K562 (cell line): ENCODE data around the gene SOS1. TPM values are rescaled to one million over a fixed set of nuclear protein-coding genes. Genes with fewer than 3 reads are reported as not detected.
A peak's percentile ranks its signal among the peaks of the same experiment; 100 is the strongest.

Source experiments
- ASH1L ChIP-seq: fragments of 450-650 bp; IDR thresholded peaks from 2 replicates; pipeline ENCODE4 v1.6.1; 2018; ENCODE audit warnings: borderline replicate concordance, mild to moderate bottlenecking, low read depth; ENCODE audit not compliant: partially characterized antibody
- ATF2 ChIP-seq: sonication (generic); formaldehyde crosslinking; IDR thresholded peaks from 2 replicates; pipeline ENCODE4 v1.8.1; 2022; ENCODE audit warnings: missing genetic modification reagents
- CREBBP ChIP-seq: IDR thresholded peaks from one replicate; pipeline ENCODE4 v1.6.1; 2012; ENCODE audit warnings: low read depth, mild to moderate bottlenecking, control low read depth, inconsistent platforms, low read length
- CTCF ChIP-seq, 3 experiments: IDR thresholded peaks in 2 of 3; conservative IDR thresholded peaks in 1 of 3; 2 replicates each; pipeline ENCODE4 v1.5.1; 2011 to 2012; ENCODE audit warnings: low read length in 3 of 3, mild to moderate bottlenecking in 3 of 3, control low read depth in 2 of 3, improper control_type of control experiment in 1 of 3, inconsistent platforms in 1 of 3, low read depth in 1 of 3, mixed read lengths in 1 of 3, moderate library complexity in 1 of 3; ENCODE audit not compliant: insufficient read depth in 2 of 3
- EP300 ChIP-seq: IDR thresholded peaks from 2 replicates; pipeline ENCODE4 v1.6.1; 2012; ENCODE audit warnings: low read length, improper control_type of control experiment
- FUS ChIP-seq: fragments of 200-400 bp; formaldehyde crosslinking; optimal IDR thresholded peaks from 2 replicates; pipeline ENCODE3; 2017; ENCODE audit warnings: low read depth, low read length
- GABPA ChIP-seq: fragments of 200-800 bp; sonication (Bioruptor generic); conservative IDR thresholded peaks from 2 replicates; pipeline ENCODE4 v1.6.1; 2016; ENCODE audit warnings: low read depth, missing genetic modification characterization, missing compliant biosample characterization
- KLF16 ChIP-seq: IDR thresholded peaks from 2 replicates; pipeline ENCODE4 v1.6.1; 2016; ENCODE audit warnings: antibody characterized with exemption
- MEIS2 ChIP-seq: fragments of 450-650 bp; IDR thresholded peaks from 2 replicates; pipeline ENCODE4 v1.6.1; 2014; ENCODE audit warnings: mild to moderate bottlenecking; ENCODE audit not compliant: partially characterized antibody
- MTA2 ChIP-seq: fragments of 450-650 bp; IDR thresholded peaks from 2 replicates; pipeline ENCODE4 v1.6.1; 2016; ENCODE audit warnings: low read depth
- NFE2L1 ChIP-seq: fragments of 450-650 bp; IDR thresholded peaks from 2 replicates; pipeline ENCODE4 v1.6.1; 2016; ENCODE audit warnings: missing genetic modification characterization, low read depth, mild to moderate bottlenecking, missing compliant biosample characterization, moderate library complexity, borderline replicate concordance
- PHTF2 ChIP-seq: fragments of 250-450 bp; sonication (Bioruptor Pico); IDR thresholded peaks from 2 replicates; pipeline ENCODE4 v1.5.0; 2021; ENCODE audit warnings: mild to moderate bottlenecking
- PRPF4 ChIP-seq: fragments of 200-400 bp; formaldehyde crosslinking; IDR thresholded peaks from one replicate; pipeline ENCODE4 v1.6.1; 2017; ENCODE audit warnings: low read length, low read depth, mild to moderate bottlenecking; ENCODE audit not compliant: insufficient read depth, poor library complexity, severe bottlenecking
- RAD51 ChIP-seq: fragments of 450-650 bp; IDR thresholded peaks from 2 replicates; pipeline ENCODE4 v1.7.1; 2016; ENCODE audit warnings: low read depth, mild to moderate bottlenecking, borderline replicate concordance
- SIRT6 ChIP-seq: IDR thresholded peaks from one replicate; pipeline ENCODE4 v1.6.1; 2012; ENCODE audit warnings: low read depth, mild to moderate bottlenecking, control low read depth, inconsistent platforms, low read length, moderate library complexity
- SMAD4 ChIP-seq: fragments of 250-450 bp; sonication (Bioruptor Pico); conservative IDR thresholded peaks from 2 replicates; pipeline ENCODE4 v1.8.0; 2021; ENCODE audit warnings: inconsistent platforms, mild to moderate bottlenecking, moderate library complexity
- SMARCE1 ChIP-seq: fragments of 450-650 bp; IDR thresholded peaks from 2 replicates; pipeline ENCODE4 v1.7.1; 2016; ENCODE audit warnings: mild to moderate bottlenecking
- SP2 ChIP-seq: IDR thresholded peaks from 2 replicates; pipeline ENCODE4 v1.6.1; 2011; ENCODE audit warnings: mild to moderate bottlenecking, low read depth, low read length, moderate library complexity; ENCODE audit not compliant: poor library complexity, severe bottlenecking; ENCODE audit errors: extremely low read depth
- SRSF9 ChIP-seq: fragments of 200-400 bp; formaldehyde crosslinking; IDR thresholded peaks from 2 replicates; pipeline ENCODE4 v1.6.1; 2017; ENCODE audit warnings: low read depth, low read length, borderline replicate concordance
- TARDBP ChIP-seq: fragments of 450-650 bp; IDR thresholded peaks from 2 replicates; pipeline ENCODE4 v1.6.1; 2016
- YBX1 ChIP-seq: fragments of 450-650 bp; IDR thresholded peaks from 2 replicates; pipeline ENCODE4 v1.7.1; 2016; ENCODE audit warnings: mild to moderate bottlenecking
- ZBTB11 ChIP-seq, 3 experiments: fragments of 200-800 bp in 1 of 3; fragments of 250-450 bp in 1 of 3; fragments of 450-650 bp in 1 of 3; sonication (Bioruptor Pico) in 1 of 3; sonication (Bioruptor generic) in 1 of 3; formaldehyde crosslinking in 1 of 3; IDR thresholded peaks; 2 replicates each; pipeline versions ENCODE4 v1.6.1 to v1.8.0; 2016 to 2022; ENCODE audit warnings: mild to moderate bottlenecking in 2 of 3, missing genetic modification characterization in 2 of 3, missing compliant biosample characterization in 1 of 3, moderate library complexity in 1 of 3
- ZC3H4 ChIP-seq: sonication (generic); formaldehyde crosslinking; IDR thresholded peaks from 2 replicates; pipeline ENCODE4 v1.9.0; 2021; ENCODE audit warnings: missing genetic modification reagents, borderline replicate concordance
- ZNF3 ChIP-seq: fragments of 250-450 bp; sonication (Bioruptor Pico); IDR thresholded peaks from 2 replicates; pipeline ENCODE4 v1.5.0; 2021; ENCODE audit warnings: mild to moderate bottlenecking, moderate library complexity
- polyA plus RNA-seq, 8 experiments: library from polyadenylated mRNA; depleted of rRNA in 4 of 8; stranded (reverse) in 5 of 8; unstranded in 3 of 8; fragments of >200 nt; fragmentation: Nextera tagmentation in 2 of 8; fragmentation: Illumina TruSeq in 1 of 8; extraction: Ambion mirVana in 2 of 8; extraction: Trizol in 1 of 8; gene quantifications; 2 replicates each; pipeline versions ENCODE4 v1.2.1 to v1.2.3, GENCODE V29; 2011 to 2014; ENCODE audit warnings: inconsistent platforms in 1 of 8, missing spikeins in 1 of 8
- total RNA-seq, 7 experiments: library from RNA; depleted of rRNA in 6 of 7; stranded (reverse); fragments of >200 nt in 6 of 7; fragmentation: Illumina TruSeq in 2 of 7; extraction: Trizol in 2 of 7; gene quantifications; 2 replicates each; pipeline versions ENCODE4 v1.2.1 to v1.2.3, GENCODE V29; 2011 to 2021; ENCODE audit warnings: low replicate concordance in 1 of 7

Gene SOS1
- total and polyA plus RNA-seq, 9 of the 15 experiments (the other 6 are each of a cell fraction or from before 2014, with no cell fraction given), result 2.5 to 27.1 (median 16.3) TPM

- no peak for TF ChIP-seq ZNF3
- peak; percentile 43; the same call in 1 of the 2 replicates for TF ChIP-seq SMARCE1
- peak; percentile 4 for TF ChIP-seq MEIS2
- TF ChIP-seq EP300, result peak; percentile 21; the same call in 1 of the 2 replicates
- no peak for TF ChIP-seq CREBBP
- no peak for TF ChIP-seq TARDBP
- TF ChIP-seq SP2, result no peak
- no peak for TF ChIP-seq PHTF2 (CRISPR knock-in tag)
- no peak for TF ChIP-seq ZC3H4 (CRISPR knock-in tag)
- TF ChIP-seq ZBTB11 (CRISPR knock-in tag; IDR thresholded peaks at IDR 0.05), result no peak
- TF ChIP-seq NFE2L1 (tag), result no peak
- no peak for TF ChIP-seq YBX1
- no peak for TF ChIP-seq ATF2
- TF ChIP-seq RAD51, result no peak
- peak; percentile 76 for TF ChIP-seq SMAD4 (CRISPR knock-in tag)
- TF ChIP-seq MTA2, result peak; percentile 54; the same call in 1 of the 2 replicates
- no peak for TF ChIP-seq SIRT6
- TF ChIP-seq CTCF (IDR thresholded peaks at IDR 0.05 in 2 of 3, conservative IDR thresholded peaks at IDR 0.05 in 1 of 3; ENCODE audit: insufficient read depth in 2 of 3, low read depth in 1 of 3, low read length in 3 of 3), result peak in 1 of 3 experiments; percentile 11; a peak in 1 of 6 replicates
- no peak for TF ChIP-seq ASH1L
- no peak for TF ChIP-seq SRSF9
- TF ChIP-seq PRPF4, result no peak
- TF ChIP-seq KLF16, result peak; percentile 74
- no peak for TF ChIP-seq FUS
- TF ChIP-seq GABPA (tag), result no peak
These were observed 174.9 kb downstream of the SOS1 start (continued) for GRCh38 chr2:38945911-38946310.
